Activated T-cell treated with anti-CD3 and anti-CD28 coated beads, Interleukin-2, amount 50 U/mL, for 4 hours (primary cell): ENCODE measurements around the gene CD99L2. TPM values are rescaled to one million over a fixed set of nuclear protein-coding genes. Genes with fewer than 3 reads are reported as not detected.

ENCODE experiments used
- ATAC-seq, 2 donors: fragments of 200-7000 bp; cut with Tn5 transposase; one replicate each; pipeline ENCODE4 v1.10.0; 2021
- DNase-seq: peaks from one replicate; pipeline ENCODE4 v3.0.0-alpha.2; 2020
- H3K27me3 Mint-ChIP-seq: one replicate; pipeline ENCODE4 v1.8.0; 2021; ENCODE audit warnings: low read depth, mixed read lengths
- H3K36me3 Mint-ChIP-seq: one replicate; pipeline ENCODE4 v1.8.0; 2022; ENCODE audit warnings: mixed read lengths; ENCODE audit not compliant: insufficient read depth
- H3K4me1 Mint-ChIP-seq: one replicate; pipeline ENCODE4 v1.8.0; 2021; ENCODE audit warnings: low read depth, mixed read lengths
- H3K4me3 Mint-ChIP-seq: one replicate; pipeline ENCODE4 v1.8.0; 2021; ENCODE audit warnings: mild to moderate bottlenecking, moderate library complexity, mixed read lengths
- H3K9me3 Mint-ChIP-seq: one replicate; pipeline ENCODE4 v1.8.0; 2021; ENCODE audit warnings: mixed read lengths
- total RNA-seq, 3 donors: library from RNA; stranded (reverse); gene quantifications; one replicate each; pipeline ENCODE4 v1.2.1, GENCODE V29; 2021

The CD99L2 gene
- total RNA-seq, 3 donors from 2014 or later = 7.9 to 8.2 (median 8.2) TPM

DNA sequence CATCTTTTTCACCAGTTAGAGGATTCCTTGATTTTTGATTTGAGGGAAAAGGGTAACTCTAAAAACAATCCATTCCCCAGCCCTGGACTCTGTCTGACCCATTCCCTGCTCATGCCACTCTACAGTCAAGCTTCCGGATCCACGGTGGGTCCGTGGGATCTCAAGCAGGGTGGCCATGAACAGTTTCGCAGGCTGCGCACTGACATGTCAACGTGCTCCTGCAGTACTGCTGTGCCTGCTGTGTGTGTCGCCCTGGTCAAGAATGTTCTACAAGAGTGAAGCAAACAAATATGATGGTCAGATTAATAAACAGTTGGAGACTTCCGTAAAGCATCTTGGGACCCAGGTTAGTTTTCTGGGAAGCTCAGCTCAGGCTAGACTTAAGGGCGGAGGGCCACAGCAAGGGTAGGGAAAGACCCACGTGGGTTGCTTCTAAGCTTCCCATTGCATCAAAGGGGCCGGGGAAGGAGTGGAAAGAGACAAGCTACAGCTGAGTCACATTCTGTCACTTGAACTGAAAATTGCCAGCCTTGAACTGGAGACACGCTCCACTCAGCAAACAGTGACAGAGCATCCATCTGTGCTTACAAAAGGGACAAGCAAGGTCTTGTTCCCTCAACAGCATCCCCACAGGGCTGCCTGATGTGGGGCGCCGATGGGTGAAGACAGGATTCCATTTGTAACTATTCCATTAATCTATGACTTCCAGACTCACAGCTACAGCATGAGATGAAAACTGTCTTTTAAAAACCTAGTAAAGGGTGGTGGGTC is 123.5 kb downstream of the CD99L2 start:
- Mint-ChIP-seq H3K36me3 (peaks cover 9% of the 10 kb centered on the region), H3K27me3 (no peaks in the 10 kb centered on the region), H3K4me3 (no peak overlapping the region), H3K4me1 (no peaks in the 10 kb centered on the region), H3K9me3 (no peaks in the 10 kb centered on the region)
- DNase-seq (no peak), ATAC-seq (no peak)

DNA sequence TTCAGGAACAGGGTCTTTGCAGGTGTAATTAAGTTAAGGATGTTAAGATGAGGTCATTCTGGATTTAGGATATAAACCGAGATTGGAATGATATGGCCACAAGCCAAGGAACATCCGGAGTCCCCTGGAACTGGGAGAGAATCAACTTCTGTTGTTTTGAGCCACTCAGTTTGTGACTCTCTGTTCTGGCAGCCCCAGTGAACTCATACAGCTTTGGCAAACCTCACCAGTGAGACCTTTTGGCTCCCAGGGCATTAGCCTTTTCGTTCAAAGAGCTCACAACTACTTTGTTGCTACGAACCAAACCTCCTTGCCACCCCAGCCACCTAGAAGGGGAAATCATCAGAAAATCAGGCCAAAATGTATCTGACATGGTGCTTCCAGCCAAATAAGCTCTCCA is 124.8 kb downstream of the CD99L2 start:
- Mint-ChIP-seq H3K4me1 (no peaks in the 10 kb centered on the region), H3K27me3 (no peaks in the 10 kb centered on the region), H3K9me3 (no peaks in the 10 kb centered on the region), H3K4me3 (no peak overlapping the region), H3K36me3 (peaks cover 9% of the 10 kb centered on the region)
- ATAC-seq (no peak), DNase-seq (no peak)

DNA sequence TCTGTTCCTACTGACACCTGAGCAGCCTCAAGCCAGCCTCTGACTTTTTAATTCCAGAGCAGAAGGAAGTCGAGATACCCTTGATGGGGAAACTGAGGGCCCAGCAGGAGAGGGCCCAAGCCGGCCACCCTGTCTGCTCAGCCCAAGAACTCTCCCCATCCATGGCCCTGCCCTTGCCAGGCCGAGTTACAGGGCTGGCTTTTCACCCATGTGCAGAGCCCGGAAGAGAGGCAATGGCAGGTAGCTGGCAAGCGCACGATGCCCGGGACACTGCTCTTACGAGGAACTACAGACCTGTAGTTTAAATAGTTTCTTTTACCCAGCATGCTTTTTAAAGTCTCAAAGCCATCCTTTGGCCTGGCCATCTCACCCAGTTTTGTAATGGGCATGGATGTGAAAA is 125.4 kb downstream of the CD99L2 start:
- DNase-seq (no peak), ATAC-seq (no peak)
- H3K9me3 Mint-ChIP-seq = no peaks in the 10 kb centered on the region
- H3K27me3 Mint-ChIP-seq = no peaks in the 10 kb centered on the region
- no peaks in the 10 kb centered on the region for H3K4me1 Mint-ChIP-seq
- peaks cover 9% of the 10 kb centered on the region for H3K36me3 Mint-ChIP-seq
- no peak overlapping the region for H3K4me3 Mint-ChIP-seq

DNA sequence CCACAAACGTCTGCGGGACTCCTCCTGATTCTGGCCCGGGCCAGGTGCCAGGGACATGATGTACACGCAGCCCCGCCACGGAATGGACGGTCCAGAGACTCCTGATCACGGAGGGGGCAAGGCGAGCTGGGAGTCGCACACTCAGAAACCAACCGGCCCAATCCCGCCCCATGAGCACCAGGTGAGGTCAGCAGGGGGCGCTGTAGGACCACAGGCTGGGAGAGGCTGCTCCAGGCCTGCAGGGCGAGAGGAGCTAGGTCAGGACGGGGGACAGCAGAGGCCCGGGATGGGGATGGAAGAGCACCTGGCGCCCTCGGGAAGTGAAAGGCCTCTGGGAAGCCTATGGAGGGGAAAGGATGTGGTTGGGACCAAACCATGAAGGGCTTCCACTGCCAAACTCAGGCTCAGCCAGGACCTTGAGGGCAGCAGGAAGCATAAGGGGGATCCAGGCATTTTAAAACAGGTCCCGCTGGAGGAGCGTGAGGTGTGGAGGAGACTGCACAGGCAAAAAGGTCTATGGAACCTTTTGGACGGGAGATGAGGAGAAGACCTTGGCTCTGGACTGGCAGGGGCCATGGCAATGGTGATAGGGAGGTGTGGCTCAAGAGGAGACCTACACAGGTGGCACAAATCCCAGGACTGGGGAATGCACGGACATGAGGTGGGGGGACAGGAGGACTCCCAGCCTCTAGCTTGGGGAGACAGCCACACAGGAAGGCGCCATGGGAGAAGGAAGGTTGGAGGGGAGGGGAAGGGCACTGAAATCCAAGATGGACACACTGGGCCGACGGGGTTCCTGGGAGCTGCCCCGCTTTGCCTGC is 126.1 kb downstream of the CD99L2 start:
- H3K4me3 Mint-ChIP-seq = no peak overlapping the region
- DNase-seq (peak; percentile 74), ATAC-seq (peak; percentile 78 to 83)
- H3K27me3 Mint-ChIP-seq = no peaks in the 10 kb centered on the region
- no peaks in the 10 kb centered on the region for H3K4me1 Mint-ChIP-seq
- H3K36me3 Mint-ChIP-seq = peaks cover 9% of the 10 kb centered on the region
- H3K9me3 Mint-ChIP-seq = no peaks in the 10 kb centered on the region

DNA sequence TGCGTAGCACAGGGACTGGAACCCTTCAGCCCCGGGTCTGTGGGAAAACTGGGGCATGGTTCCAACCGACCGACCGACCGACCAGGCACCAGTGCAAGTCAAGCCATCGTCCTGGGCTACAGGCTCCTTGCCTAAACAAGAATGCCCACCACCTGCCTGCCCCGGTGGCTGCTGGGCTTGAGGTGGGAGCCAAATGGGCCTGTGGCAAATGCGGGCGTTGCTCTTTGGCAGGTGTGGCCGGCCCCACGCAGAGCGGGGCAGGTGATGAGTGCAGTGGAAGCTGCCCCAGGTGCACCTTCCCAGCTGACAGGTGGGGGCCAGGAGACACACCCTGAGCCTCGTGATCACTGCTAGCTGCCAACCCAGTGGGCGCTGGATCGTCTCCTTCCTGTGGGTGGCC is 127.4 kb downstream of the CD99L2 start:
- peaks cover 5% of the 10 kb centered on the region for H3K36me3 Mint-ChIP-seq
- H3K4me1 Mint-ChIP-seq = no peaks in the 10 kb centered on the region
- ATAC-seq (no peak), DNase-seq (no peak)
- H3K9me3 Mint-ChIP-seq = no peaks in the 10 kb centered on the region
- H3K27me3 Mint-ChIP-seq = no peaks in the 10 kb centered on the region
- no peak overlapping the region for H3K4me3 Mint-ChIP-seq

DNA sequence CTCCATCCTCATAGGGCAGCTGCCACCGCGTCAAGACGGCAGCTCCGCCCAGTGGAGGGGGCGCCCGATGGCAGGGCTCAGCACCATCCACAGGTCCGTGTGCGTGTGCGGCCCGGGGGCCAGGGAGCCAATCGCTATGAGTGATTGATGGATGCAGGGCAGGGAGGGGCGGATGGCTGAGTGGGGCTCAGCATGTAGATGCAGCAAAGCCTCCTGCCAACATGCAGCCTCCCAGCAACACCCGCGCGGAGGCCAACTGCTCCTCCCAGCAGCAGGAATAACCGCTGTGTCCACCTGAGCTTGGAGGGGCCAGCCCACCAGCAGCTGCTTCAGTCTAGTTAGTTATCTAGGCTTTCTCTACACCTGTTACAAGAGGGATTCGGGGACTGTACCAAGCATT is 127.8 kb downstream of the CD99L2 start:
- H3K4me1 Mint-ChIP-seq = no peaks in the 10 kb centered on the region
- peaks cover 5% of the 10 kb centered on the region for H3K36me3 Mint-ChIP-seq
- DNase-seq (no peak), ATAC-seq (no peak)
- H3K4me3 Mint-ChIP-seq = no peak overlapping the region
- no peaks in the 10 kb centered on the region for H3K27me3 Mint-ChIP-seq
- no peaks in the 10 kb centered on the region for H3K9me3 Mint-ChIP-seq

DNA sequence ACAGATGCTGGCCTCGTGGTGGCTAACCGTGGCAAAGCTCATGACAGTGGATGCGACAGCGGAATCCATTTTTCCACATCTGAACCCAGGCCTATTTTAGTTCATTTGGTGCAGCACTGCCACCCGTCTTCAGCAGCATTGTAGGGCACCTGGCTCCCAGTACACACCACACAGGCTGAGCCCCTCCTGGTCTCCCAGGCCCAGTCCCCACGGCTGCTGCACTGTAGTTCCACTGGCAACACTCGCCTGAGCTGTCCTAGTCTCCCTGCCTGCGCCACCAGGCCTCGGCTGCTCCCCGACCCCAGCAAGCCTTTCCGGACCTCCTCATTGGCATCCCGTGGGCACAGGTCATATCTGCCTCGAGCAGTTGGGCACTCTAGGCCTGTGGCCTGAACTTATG is 129.1 kb downstream of the CD99L2 start:
- ATAC-seq (no peak), DNase-seq (no peak)
- Mint-ChIP-seq H3K36me3 (peaks cover 2% of the 10 kb centered on the region), H3K4me3 (no peak overlapping the region), H3K4me1 (no peaks in the 10 kb centered on the region), H3K9me3 (no peaks in the 10 kb centered on the region), H3K27me3 (no peaks in the 10 kb centered on the region)

DNA sequence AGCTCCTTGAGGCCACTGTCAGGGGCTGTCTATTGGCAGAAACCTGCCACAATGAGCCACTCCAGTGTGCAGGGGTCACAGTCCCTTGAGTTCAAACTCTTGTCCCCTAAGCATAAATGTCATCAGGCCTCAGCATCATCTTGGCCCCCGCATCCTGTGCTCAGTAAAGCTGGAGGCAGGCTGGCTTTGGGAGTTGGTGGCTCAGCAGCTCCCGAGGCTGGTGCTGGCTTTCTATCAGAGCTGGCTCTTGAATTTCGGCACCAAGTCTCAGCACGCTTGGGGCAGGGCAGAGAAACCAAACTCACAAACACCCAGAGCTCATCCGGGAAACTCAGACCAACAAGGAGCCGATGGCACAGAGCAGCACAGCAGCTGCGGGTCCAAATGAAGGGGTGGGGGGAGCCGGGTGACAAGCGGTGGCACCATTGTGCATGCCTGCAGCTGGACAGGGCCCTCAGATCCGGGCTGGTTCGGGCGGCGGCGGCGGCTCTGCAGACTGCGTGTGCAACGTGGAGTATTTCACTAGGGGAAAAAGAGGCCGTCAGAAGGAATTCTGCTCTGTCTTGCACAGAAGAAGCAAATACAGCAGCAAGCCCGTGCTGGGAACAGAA is 129.8 kb downstream of the CD99L2 start:
- Mint-ChIP-seq H3K9me3 (no peaks in the 10 kb centered on the region), H3K27me3 (no peaks in the 10 kb centered on the region), H3K4me1 (no peaks in the 10 kb centered on the region), H3K4me3 (no peak overlapping the region), H3K36me3 (peaks cover 2% of the 10 kb centered on the region)
- ATAC-seq (no peak), DNase-seq (no peak)

DNA sequence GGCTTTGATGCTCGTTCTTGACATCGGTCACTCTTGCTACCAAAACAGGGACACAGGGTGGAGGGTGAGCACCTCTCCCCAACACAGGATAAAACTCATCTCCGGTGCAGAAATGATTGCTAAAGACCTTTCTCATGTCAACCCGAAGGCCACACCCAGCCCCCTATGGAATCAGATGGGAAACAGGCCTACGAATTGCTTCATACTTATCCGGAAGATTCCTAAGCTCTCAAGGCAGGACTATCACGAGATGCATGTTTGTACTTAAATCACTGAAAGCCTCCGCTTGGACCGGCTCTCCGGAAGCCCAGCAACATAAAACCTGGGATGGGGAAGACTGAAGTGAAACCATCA is 130.4 kb downstream of the CD99L2 start:
- no peaks in the 10 kb centered on the region for H3K27me3 Mint-ChIP-seq
- ATAC-seq = no peak
- DNase-seq = no peak
- no peak overlapping the region for H3K4me3 Mint-ChIP-seq
- no peaks in the 10 kb centered on the region for H3K4me1 Mint-ChIP-seq
- no peaks in the 10 kb centered on the region for H3K9me3 Mint-ChIP-seq
- peaks cover 4% of the 10 kb centered on the region for H3K36me3 Mint-ChIP-seq

DNA sequence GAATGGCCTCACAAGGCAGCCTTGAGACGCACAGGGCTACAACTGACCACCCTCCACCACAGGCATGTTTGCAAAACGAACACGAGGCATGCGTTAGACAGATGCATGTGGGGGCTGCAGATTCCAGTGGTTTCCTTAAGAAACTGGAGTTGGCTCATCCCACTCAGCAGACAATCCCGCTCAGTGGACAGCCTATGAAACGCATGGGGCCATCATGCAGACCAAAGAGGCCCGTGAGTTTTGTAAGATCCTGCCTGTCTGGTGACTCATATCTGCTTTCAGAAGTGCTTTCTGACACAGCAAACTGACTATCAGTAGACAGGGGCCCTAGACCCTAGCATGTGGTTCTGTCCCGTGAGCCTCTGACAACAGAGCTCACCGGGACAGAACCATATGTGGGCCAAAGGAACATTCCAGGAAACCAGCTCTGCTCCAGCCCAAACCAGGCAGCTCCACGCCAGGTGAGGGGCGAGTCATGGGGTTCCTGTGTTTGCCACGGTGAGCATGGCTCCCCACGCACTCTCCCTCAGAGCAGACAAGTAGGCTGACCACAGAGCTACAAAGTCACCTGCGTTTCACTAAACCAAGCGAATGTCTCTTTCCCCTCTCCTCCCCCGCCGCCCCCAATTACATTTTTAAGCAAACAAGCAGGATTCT is 130.9 kb downstream of the CD99L2 start:
- no peaks in the 10 kb centered on the region for H3K4me1 Mint-ChIP-seq
- DNase-seq (no peak), ATAC-seq (peak; percentile 73)
- no peaks in the 10 kb centered on the region for H3K27me3 Mint-ChIP-seq
- H3K4me3 Mint-ChIP-seq = no peak overlapping the region
- H3K36me3 Mint-ChIP-seq = peaks cover 4% of the 10 kb centered on the region
- H3K9me3 Mint-ChIP-seq = no peaks in the 10 kb centered on the region

DNA sequence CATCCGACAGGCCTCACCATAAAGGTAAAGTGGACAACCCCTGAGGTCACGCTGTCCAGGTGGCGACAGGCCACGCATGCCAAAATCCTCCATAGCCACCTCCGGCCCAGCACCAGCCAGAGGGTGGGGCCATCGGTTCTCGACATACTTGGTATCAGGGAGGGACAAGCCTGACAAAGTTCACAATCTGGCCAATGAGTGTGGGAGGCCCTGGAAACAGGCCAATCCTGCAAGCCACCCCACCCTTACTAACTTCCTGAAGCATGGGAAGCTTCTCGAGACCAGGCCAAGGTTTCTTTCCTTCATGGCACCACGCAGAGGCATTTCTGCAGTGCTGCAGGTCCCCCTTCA is 131.4 kb downstream of the CD99L2 start:
- Mint-ChIP-seq H3K36me3 (peaks cover 4% of the 10 kb centered on the region), H3K27me3 (no peaks in the 10 kb centered on the region), H3K9me3 (no peaks in the 10 kb centered on the region), H3K4me3 (no peak overlapping the region), H3K4me1 (no peaks in the 10 kb centered on the region)
- ATAC-seq (no peak), DNase-seq (no peak)

DNA sequence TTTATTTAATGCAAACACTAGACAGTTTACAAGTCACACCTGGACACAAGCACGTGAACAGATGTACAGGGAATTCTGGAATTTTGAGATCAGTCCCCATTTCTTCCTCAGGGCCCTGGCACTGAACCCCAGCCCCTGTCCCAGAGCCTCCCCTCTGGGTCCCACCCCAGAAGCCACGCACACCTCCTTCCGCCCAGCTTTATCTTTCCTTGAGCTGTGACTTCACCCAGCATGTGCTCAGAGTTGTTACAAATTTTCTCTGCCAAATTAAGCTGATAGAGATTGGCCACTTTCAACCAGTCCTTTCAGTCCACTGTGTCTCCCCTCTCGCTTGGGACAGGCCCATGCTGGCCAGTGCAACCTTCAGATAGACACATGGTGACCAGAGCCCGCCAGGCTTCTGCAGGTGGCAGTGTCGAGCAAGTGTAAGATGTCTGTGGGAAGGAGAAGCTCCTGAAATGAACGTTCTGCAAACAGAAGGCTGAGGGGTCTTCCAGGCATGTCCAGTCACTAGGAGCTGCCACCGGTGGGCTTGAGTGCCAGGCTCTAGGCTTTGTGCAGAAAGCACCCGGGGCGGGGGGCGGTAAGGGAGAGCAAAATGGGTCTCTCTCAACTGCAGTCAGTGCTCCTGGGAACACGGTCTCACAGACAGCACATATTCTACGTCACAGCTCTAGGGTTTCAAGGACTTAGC is 132.0 kb downstream of the CD99L2 start:
- DNase-seq = no peak
- no peak overlapping the region for H3K4me3 Mint-ChIP-seq
- H3K27me3 Mint-ChIP-seq = no peaks in the 10 kb centered on the region
- no peaks in the 10 kb centered on the region for H3K4me1 Mint-ChIP-seq
- H3K36me3 Mint-ChIP-seq = peaks cover 4% of the 10 kb centered on the region
- ATAC-seq = no peak
- no peaks in the 10 kb centered on the region for H3K9me3 Mint-ChIP-seq

DNA sequence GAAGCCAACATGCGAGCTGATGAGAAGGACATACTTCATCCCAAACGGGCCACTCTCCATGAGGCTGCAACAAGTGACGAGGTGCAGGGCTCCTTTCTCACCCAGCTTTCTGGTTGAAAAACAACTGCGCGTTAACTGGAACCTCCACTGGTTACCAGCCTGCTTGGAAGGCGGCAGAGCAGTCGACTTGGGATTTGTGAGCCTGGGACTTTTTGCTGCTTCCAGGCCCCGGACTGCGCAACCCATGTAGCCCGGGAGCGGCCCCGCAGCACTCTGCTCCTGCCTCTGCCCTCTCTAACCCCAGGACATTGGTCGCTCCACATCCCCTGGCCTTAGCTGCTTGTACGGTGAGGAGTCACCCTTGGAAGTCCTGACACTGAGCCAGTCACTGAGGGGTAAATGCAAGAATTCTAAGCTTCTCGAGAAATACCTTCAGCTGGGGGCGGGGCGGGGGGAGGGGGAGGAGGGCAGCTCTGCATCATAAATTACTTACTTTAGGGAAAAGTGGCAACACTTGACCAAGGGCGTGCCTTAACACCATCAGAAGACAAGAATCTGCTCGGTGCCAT is 132.6 kb downstream of the CD99L2 start:
- Mint-ChIP-seq H3K36me3 (peaks cover 4% of the 10 kb centered on the region), H3K27me3 (no peaks in the 10 kb centered on the region), H3K4me3 (no peak overlapping the region), H3K9me3 (no peaks in the 10 kb centered on the region), H3K4me1 (no peaks in the 10 kb centered on the region)
- ATAC-seq (no peak), DNase-seq (no peak)

DNA sequence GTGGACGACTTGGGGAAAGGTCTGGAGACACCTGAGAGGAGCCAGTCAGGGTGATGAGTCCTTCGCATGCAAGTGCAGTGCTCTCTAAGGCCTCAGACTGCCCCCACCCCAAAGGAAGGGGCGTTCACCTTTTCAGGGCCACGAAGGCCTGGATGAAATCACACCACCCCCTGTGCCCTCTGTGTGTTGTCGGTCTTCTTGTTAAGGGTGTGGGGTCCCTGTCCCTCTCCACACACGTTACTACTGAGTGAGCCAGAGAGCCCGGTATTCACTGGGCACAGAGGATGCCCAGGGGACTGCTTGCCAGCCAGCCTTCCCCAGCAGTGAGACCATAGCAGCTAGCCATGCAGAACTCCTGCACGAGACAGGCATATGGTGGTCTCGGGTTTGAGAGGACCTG is 133.2 kb downstream of the CD99L2 start:
- no peaks in the 10 kb centered on the region for H3K9me3 Mint-ChIP-seq
- no peak overlapping the region for H3K4me3 Mint-ChIP-seq
- DNase-seq (no peak), ATAC-seq (no peak)
- H3K27me3 Mint-ChIP-seq = no peaks in the 10 kb centered on the region
- no peaks in the 10 kb centered on the region for H3K4me1 Mint-ChIP-seq
- H3K36me3 Mint-ChIP-seq = peaks cover 4% of the 10 kb centered on the region
